Activated T-cell treated with anti-CD3 and anti-CD28 coated beads for 1 hour (primary cell): ENCODE results near the gene GBE1.

Experiments
- DNase-seq: peaks from one replicate; pipeline ENCODE4 v3.0.0-alpha.2; 2020; ENCODE audit warnings: low read depth

The GBE1 gene

GRCh38 chr3:81699536-81700320 lies 61.7 kb downstream of the GBE1 start:
- DNase-seq: no peak

- no peak for DNase-seq
Measured at GRCh38 chr3:81696090-81696489, 65.4 kb downstream of the GBE1 start.

GRCh38 chr3:81695302-81695701 lies 66.1 kb downstream of the GBE1 start:
- no peak for DNase-seq

- no peak for DNase-seq
Measured at GRCh38 chr3:81694662-81695061, 66.8 kb downstream of the GBE1 start.

GRCh38 chr3:81692766-81693165 lies 68.7 kb downstream of the GBE1 start:
- no peak for DNase-seq

- DNase-seq: no peak
Measured at GRCh38 chr3:81689617-81690016, 71.8 kb downstream of the GBE1 start.

GRCh38 chr3:81684751-81685395 lies 76.6 kb downstream of the GBE1 start:
- DNase-seq: no peak

- no peak for DNase-seq
Measured at GRCh38 chr3:81676706-81677456, 84.6 kb downstream of the GBE1 start.

GRCh38 chr3:81674690-81675089 lies 86.8 kb downstream of the GBE1 start:
- DNase-seq: no peak

- DNase-seq: no peak
Measured at GRCh38 chr3:81668283-81668682, 93.2 kb downstream of the GBE1 start.

- DNase-seq: no peak
Measured at GRCh38 chr3:81666502-81667121, 94.8 kb downstream of the GBE1 start.

- DNase-seq: no peak
Measured at GRCh38 chr3:81663114-81663513, 98.3 kb downstream of the GBE1 start.

GRCh38 chr3:81660036-81660435 lies 101.4 kb downstream of the GBE1 start:
- DNase-seq: no peak

GRCh38 chr3:81658322-81658997 lies 103.0 kb downstream of the GBE1 start:
- DNase-seq: no peak

- DNase-seq: no peak
Measured at GRCh38 chr3:81651139-81651538, 110.3 kb downstream of the GBE1 start.

GRCh38 chr3:81650187-81650586 lies 111.3 kb downstream of the GBE1 start:
- DNase-seq: no peak

GRCh38 chr3:81645248-81645647 lies 116.2 kb downstream of the GBE1 start:
- DNase-seq: no peak

- no peak for DNase-seq
Measured at GRCh38 chr3:81643721-81644120, 117.7 kb downstream of the GBE1 start.

- DNase-seq: no peak
Measured at GRCh38 chr3:81638480-81638879, 123.0 kb downstream of the GBE1 start.

- no peak for DNase-seq
Measured at GRCh38 chr3:81632659-81633058, 128.8 kb downstream of the GBE1 start.

GRCh38 chr3:81624756-81625155 lies 136.7 kb downstream of the GBE1 start:
- DNase-seq: no peak

GRCh38 chr3:81622395-81622794 lies 139.1 kb downstream of the GBE1 start:
- no peak for DNase-seq
